NOMO-1 treated with DMSO at 0.1 percent for 48 hours (cell line): Measurements from ENCODE around the gene TSPEAR.
"Not testable (repeated sequence)": the region's sequence is repeated elsewhere in the genome, so short reads cannot be mapped to it uniquely, and the experiment has no call there.

ENCODE experiments used
- DNase-seq: peaks from one replicate; lab custom pipeline; 2025; ENCODE audit not compliant: unreplicated experiment; lab: John Stamatoyannopoulos, UW

Gene TSPEAR

DNA sequence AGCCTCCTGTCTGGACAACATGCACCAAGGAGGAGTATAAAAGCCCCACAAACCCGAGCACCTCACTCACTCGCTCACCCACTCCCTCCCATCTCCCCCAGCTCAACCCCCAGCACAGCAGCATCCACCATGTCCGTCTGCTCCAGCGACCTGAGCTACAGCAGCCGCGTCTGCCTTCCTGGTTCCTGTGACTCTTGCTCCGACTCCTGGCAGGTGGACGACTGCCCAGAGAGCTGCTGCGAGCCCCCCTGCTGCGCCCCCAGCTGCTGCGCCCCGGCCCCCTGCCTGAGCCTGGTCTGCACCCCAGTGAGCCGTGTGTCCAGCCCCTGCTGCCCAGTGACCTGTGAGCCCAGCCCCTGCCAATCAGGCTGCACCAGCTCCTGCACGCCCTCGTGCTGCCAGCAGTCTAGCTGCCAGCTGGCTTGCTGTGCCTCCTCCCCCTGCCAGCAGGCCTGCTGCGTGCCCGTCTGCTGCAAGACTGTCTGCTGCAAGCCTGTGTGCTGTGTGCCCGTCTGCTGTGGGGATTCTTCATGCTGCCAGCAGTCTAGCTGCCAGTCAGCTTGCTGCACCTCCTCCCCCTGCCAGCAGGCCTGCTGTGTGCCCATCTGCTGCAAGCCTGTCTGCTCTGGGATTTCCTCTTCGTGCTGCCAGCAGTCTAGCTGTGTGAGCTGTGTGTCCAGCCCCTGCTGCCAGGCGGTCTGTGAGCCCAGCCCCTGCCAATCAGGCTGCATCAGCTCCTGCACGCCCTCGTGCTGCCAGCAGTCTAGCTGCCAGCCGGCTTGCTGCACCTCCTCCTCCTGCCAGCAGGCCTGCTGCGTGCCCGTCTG is 137.5 kb downstream of the TSPEAR start, which contains the start of gene KRTAP10-4:
KRTAP10-4 (plus strand) TSS at position 100 of the 827 bp plus-strand sequence; CDS start at position 130, 30 bp downstream.
- not testable (repeated sequence) for DNase-seq

GRCh38 chr21:44572959-44573583 is 138.3 kb downstream of the TSPEAR start:
- DNase-seq, result no peak

GRCh38 chr21:44571844-44572782 is 139.3 kb downstream of the TSPEAR start:
- no peak for DNase-seq

DNA sequence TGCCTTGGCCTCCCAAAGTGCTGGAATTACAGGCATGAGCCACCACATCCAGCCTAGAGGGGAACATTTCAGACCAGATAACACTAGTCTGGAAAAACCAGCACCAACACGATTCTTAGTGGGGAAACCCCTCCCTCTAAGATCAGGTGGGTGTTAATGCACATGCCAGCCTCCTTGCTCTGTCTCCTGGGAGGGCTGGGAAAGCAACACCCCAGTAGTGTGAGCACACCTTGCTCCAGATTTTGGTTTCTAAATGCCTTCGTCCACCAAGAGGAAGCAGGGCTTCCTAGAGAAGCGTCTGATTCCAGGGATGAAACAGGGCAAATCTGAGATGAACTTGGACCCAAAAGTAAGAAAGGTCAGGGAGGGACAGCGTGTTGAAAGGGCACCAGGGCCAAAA is 140.1 kb downstream of the TSPEAR start:
- DNase-seq, result no peak

DNA sequence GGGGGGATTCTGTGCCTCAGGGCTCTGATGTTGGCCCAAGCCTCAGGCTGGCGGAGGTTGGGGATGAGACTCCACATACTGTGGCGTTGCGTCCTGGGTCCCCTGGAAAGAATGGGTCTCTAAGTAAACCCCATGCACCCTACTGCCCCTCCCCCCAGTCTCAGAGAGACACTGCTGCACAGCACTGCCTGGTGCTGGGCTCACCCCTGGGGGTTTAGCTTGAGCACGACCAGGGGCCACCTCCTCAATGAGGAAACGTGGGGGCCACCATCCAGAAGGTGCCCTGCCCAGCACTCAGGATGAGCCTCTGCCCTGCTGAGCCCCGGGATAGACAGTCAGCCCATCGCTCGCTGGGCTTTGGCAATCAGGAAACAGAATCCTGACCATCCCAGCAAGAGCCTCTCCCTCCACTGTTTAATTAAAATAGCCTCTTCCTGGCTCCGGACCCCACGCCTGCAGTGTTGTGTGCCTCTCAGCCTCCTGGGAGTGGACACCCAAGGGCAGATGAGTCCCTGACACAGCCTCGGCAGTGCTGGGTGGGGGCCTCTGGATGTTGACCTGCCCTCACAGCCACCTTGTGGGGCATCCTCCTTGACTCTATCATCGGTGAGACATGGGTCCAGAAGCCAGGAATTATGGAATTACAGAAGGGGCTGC is 141.4 kb downstream of the TSPEAR start:
- no peak for DNase-seq

DNA sequence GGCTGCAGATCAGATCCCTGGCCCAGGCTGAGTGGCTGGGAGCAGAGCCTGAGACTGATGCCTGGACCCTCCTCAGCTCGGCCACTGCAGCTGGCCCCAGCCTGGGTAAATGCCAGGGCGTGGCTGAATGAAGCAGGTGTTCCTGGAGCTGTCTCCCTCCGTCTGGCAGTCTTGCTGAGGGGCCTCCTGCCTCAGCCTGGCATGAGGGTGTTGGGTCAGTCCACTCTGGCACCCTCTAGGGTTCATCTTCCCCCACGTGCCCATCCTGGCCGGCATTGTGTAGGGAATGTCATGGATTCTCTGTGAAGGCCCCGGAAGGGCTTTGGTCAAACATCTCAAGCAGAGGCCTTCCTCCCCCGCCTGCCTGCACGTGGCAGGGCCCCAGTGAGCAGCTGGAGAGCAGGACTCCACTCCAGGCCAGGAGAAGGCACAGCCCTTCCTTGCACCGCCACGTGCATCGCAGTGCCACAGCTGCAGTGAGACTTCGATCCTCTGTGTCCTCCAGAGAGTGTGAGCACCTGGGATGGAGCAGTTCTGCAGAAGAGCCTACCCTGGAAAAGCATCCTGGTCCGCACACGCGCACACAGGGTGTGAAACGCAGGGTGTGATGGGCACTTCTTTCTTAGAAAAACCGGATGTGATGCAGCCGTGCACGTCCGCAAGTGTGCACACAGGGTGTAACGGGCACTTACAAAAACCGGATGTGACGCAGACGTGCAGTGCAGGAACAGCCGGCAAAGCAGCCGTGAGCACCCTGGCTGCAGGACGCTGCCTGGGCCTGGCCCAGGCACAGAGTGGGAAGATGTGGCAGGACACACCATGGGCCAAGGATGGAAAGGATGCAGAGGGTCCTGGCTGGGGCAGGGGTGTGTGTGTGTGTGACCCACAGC is 142.5 kb downstream of the TSPEAR start:
- DNase-seq, result no peak

DNA sequence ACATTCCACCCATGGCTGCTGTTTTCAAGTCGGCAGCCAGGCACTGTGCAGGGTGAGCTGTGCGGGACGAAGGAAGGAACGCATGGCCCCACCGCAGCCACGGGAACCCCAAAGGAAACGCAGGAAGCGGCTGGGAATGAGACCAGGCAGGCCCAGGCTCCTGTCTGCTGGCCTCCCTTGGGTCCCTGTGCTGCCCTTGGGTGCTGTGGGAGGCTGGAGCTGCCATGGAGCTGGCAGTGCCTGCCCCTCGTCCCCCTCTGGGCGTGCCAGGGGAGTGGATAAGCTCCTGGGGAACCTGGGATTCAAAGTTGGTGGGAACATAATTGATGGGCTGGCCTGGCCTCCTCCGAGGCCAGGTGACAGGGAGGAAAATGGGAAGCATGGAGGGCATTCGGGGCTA is 143.1 kb downstream of the TSPEAR start:
- no peak for DNase-seq

- DNase-seq, result no peak
Observed at GRCh38 chr21:44567481-44568171, 143.7 kb downstream of the TSPEAR start.

- DNase-seq, result peak; percentile 90
Observed at GRCh38 chr21:44566403-44566802, 145.0 kb downstream of the TSPEAR start.

DNA sequence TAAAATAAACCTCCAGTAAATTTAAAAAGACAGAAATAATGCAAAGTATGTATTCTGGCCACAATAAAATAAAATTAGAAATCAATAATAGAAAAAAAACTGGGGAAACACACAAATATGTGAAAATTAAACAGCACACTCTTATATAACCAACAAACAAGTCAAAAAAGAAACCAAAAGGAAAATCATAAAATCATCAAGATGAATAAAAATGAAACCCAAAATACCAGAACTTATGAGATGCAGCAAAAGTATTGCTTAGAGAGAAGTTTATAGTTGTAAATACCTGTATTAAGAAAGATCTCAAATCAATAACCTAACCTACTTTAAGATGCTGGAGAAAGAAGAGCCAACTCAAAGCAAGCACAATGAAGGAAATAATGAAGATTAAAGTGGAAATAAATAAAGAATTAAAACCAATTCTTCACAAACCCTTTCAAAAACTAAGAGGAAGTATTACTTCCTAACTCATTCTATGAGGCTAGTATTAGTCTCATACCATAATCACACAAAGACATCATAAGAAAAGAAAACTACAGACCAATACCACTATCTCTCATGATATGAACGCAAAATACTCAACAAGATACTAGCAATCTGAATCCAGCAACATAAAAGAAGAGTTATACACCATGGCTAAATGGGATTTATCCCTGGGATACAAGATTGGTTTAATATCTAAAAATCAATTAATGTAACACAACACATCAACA is 146.3 kb downstream of the TSPEAR start:
- DNase-seq, result no peak

DNA sequence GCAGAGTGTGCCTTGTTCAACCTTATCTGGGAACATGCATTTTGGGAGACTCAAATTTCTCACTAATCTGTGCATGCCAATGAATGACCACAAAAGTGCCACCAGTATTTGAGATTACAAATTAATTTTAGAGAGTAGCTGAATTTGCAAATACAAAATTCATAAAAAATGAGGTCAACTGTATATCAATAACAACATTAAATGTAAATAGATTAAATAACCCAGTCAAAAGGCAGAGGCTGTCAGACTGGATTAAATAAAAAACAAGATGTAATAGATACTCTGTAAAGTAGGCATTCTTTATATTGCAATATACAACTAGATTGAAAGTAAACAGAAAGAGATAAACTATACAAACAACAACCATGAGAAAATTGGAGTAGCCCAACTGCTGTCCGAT is 147.3 kb downstream of the TSPEAR start:
- DNase-seq, result no peak

- DNase-seq, result no peak
Observed at GRCh38 chr21:44558695-44559094, 152.7 kb downstream of the TSPEAR start, which contains the start of gene KRTAP10-3. KRTAP10-3 (minus strand) TSS chr21:44558795; CDS start chr21:44558715, 80 bp downstream.

DNA sequence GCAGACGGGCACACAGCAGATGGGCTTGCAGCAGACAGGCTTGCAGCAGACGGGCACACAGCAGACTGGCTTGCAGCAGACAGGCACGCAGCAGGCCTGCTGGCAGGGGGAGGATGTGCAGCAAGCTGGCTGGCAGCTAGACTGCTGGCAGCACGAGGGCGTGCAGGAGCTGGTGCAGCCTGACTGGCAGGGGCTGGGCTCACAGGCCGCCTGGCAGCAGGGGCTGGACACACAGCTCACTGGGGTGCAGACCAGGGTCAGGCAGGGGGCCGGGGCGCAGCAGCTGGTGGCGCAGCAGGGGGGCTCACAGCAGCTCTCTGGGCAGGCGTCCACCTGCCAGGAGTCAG is 153.1 kb downstream of the TSPEAR start:
- not testable (repeated sequence) for DNase-seq

DNA sequence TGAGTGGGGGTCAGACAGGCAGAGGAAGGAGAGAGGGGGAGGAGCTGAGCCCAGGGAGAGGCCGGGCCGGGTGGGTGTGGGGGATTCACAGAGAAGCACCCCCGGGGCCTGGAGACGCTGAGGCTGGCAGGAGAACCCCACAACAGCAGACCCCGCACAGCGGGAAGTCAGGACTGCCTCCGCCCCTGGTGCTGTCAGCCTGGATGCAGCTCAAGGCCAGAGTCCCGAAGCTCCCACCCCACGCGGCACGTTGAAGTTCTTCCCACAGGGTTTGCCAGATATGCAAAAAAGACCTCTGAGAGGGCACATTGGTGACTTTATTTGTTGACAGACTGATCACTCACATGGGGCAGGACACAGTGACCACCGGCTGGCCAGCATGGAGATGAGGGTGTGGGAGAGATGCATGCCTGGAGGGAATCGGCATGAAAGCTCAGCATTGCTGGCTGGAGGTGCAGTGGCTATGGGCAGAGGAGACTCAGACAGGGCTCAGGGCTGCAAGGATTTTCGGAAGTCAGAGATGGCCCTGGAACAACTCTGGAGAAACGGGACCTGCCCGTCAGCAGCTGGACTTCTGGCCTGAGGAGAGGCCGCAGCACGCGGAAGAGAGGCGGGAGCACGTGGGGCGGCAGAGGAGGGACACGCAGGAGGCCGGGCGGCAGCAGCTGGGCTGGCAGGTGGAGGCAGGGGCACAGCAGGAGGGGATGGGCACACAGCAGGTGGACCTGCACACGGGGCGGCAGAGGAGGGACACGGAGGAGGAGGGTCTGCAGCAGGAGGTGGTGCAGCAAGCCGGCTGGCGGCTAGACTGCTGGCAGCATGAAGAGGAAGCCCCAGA is 153.7 kb downstream of the TSPEAR start:
- no peak for DNase-seq

- DNase-seq, result no peak
Observed at GRCh38 chr21:44556879-44557278, 154.5 kb downstream of the TSPEAR start.

GRCh38 chr21:44555200-44555875 is 156.0 kb downstream of the TSPEAR start:
- DNase-seq, result no peak

DNA sequence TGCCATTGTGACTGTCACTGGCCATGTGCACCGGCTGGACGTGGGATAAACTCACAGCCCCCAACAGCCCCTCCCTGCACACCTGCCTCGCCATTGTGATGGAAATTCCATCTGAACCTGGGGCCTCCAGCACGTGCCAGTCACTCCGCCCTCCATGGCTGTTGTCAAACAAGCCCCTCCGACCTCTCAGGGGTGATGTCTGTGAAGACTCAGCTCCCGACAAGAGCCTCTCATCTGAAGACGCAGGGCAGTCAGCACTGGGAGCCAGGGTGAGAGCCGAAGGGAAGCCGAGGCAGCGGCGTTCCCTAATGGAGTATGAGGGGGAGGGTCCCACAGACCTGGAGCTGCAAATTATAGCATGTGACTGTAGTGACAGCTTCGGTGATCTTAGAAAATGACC is 158.7 kb downstream of the TSPEAR start:
- no peak for DNase-seq
